Stimulated activated naive B cell treated with anti-CD40 and anti-IgM and Interleukin-4, amounts not matched to agents 10 μg/mL and 1 μg/mL and 100 μg/mL, for 72 hours (primary cell): ENCODE results near the gene LYZL6.

Experiments
- ATAC-seq, 2 donors: fragments of 150-1000 bp; cut with Tn5 transposase; replicated peaks; 2 replicates each; pipeline ENCODE4 v1.10.0; 2021; ENCODE audit warnings: moderate library complexity in 1 of 2
- DNase-seq: peaks from one replicate; pipeline ENCODE4 v3.0.0; 2021
- H3K27ac Mint-ChIP-seq: one replicate; pipeline ENCODE4 v1.8.0; 2022; ENCODE audit warnings: mild to moderate bottlenecking, mixed read lengths
- H3K27me3 Mint-ChIP-seq, 2 donors: one replicate each; pipeline ENCODE4 v1.8.0; 2022; ENCODE audit warnings: mixed read lengths in 2 of 2
- H3K36me3 Mint-ChIP-seq, 2 donors: one replicate each; pipeline ENCODE4 v1.8.0; 2022; ENCODE audit warnings: mixed read lengths in 2 of 2, mild to moderate bottlenecking in 1 of 2
- H3K4me1 Mint-ChIP-seq, 2 donors: one replicate each; pipeline ENCODE4 v1.8.0; 2022; ENCODE audit warnings: mixed read lengths in 2 of 2, mild to moderate bottlenecking in 1 of 2
- H3K4me3 Mint-ChIP-seq, 2 donors: one replicate each; pipeline ENCODE4 v1.8.0; 2022; ENCODE audit warnings: mild to moderate bottlenecking in 2 of 2, mixed read lengths in 2 of 2, moderate library complexity in 1 of 2
- H3K9me3 Mint-ChIP-seq, 2 donors: one replicate each; pipeline ENCODE4 v1.8.0; 2022; ENCODE audit warnings: mixed read lengths in 2 of 2, mild to moderate bottlenecking in 1 of 2

Gene LYZL6

DNA sequence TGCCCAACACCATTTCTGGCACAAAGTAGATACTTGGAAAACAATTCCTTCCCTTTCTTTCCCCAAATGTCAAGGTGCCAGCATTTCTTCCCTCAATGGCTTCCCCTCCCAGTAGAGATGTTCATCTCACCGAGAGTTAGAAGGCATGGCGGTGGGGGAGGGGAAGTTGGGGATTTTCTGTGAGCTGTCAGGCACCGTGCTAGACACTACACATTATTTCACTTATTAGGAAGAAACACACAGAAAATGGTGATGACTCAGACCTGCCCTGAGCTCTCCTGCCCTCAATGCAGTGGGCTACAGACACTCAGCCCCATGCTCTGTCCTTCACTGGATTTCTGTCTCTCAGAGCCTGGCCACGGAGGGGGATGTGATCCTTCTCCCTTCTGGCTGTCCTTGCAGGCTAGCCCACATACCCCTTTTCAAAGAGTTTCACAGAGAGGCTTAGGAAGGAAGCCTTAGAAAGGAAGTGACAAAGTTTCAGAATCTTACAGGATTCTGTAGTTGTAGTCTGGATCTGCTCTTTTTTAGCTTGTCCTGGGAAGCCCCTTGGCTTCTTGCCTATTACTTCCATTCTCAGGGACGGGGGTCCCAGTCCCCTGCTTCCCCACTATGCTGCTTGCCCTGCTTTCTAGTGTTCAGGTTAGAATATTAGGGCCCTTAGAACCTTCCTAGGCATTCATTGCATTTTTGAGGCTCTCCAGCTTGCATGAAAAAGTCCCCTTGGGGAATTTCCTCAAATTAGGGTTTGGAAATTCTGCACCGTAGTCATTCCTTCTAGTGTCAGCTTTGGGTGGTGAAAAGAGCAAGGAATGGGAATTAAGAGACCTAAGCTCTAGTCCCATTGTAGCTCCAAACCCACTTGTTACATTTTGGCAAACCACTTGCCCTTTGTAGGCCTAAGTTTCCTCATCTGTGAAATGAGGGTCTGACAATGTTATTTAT is 51.1 kb downstream of the LYZL6 start:
- ATAC-seq (peak; percentile 49 to 77), DNase-seq (no peak)
- H3K36me3 Mint-ChIP-seq: peaks cover 0 to 2% of the 10 kb centered on the region in 2 donors
- H3K27me3 Mint-ChIP-seq: peaks cover 3 to 4% of the 10 kb centered on the region in 2 donors
- H3K4me3 Mint-ChIP-seq: no peak overlapping the region
- H3K9me3 Mint-ChIP-seq: no peaks in the 10 kb centered on the region
- no peak overlapping the region for H3K27ac Mint-ChIP-seq
- peaks cover 6 to 13% of the 10 kb centered on the region in 2 donors for H3K4me1 Mint-ChIP-seq

DNA sequence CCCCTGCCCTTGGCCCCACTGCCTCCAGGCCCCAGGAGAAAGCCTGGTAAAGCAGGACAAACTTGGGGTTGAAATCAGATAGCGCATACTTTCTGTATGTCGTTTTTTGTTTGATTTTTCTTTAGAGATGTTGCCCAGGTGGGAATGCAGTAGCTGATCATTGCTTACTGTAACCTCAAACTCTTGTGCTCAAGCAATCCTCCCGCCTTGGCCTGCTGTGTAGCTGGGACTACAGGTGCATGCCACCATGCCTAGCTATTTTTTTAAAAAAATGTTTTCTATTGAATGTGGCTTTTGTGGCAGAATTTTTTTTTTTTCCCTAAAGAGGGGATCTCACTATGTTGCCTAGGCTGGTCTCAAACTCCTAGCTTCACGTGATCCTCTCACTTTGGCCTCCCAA is 52.2 kb downstream of the LYZL6 start:
- no peak for ATAC-seq
- Mint-ChIP-seq H3K27ac (no peak overlapping the region), H3K4me1 (peaks cover 6 to 12% of the 10 kb centered on the region in 2 donors), H3K4me3 (no peak overlapping the region), H3K36me3 (peaks cover 0 to 2% of the 10 kb centered on the region in 2 donors), H3K9me3 (no peaks in the 10 kb centered on the region), H3K27me3 (peaks cover 3 to 4% of the 10 kb centered on the region in 2 donors)
- DNase-seq: no peak

DNA sequence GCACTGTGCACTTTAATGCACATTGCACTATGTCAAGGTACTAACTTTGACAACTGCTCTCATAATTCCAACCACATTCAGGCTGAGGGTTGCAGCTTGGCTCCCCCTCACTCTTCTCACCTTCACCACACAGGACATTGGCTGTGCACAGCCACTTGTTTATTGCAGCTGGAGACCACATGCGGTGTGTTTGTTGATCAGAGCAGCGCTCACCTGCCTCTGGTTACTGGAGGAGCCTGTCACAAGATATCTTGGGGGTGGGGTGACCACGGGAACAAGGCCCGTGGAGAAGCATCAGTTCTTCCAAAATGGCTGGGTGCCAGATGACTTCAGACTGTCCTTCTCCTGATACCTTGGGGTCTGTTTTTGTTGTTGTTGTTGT is 52.7 kb downstream of the LYZL6 start:
- H3K4me1 Mint-ChIP-seq: peaks cover 4 to 7% of the 10 kb centered on the region in 2 donors
- no peak overlapping the region for H3K27ac Mint-ChIP-seq
- no peaks in the 10 kb centered on the region for H3K9me3 Mint-ChIP-seq
- DNase-seq (no peak), ATAC-seq (no peak)
- peaks cover 0 to under 1% of the 10 kb centered on the region in 2 donors for H3K27me3 Mint-ChIP-seq
- H3K4me3 Mint-ChIP-seq: no peak overlapping the region
- H3K36me3 Mint-ChIP-seq: peaks cover 0 to 2% of the 10 kb centered on the region in 2 donors

DNA sequence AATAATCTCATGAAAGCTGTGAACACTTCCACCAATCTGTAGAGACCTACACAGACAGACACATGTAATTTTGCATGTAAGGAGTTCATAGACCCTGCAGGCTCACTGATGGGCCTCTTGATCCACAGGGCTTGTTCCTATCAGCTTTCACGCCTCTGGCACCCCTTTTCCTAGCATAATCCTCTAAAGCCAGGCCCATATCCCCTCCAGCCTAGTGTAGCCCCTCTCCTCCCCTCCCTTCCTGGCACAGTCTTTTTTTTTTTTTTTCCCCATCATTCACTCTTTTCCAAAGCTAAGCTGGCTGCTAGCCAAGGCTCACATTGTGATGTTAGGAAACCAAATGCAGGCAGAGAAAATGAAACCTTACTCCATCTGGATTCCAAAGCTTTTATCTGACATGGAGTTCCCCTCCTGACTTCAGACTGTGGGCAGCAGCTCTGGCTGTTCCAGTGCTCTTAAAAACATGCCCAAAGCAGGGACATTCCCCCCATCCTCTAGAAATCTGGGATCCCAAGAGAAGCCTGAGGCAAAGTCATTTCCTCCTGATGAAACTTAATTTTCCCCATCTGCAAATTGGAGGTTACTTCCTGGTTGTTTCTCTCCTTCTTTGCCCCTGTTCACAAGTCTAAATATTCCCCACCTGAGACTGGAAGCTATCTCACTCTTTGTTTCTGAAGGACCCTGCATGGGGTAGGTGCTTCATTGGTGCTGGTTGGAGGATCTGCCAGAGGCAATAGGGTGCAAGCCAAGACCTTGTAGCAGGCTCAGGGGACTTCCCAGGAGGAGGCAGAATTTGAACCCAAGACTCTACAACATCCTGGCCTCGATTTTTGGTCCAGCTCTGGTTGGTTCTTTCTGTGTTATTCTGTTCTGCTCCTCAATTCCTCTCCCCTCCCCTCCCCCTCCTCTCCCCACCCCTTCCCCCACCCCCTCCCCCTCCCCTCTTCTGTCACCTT is 53.4 kb downstream of the LYZL6 start:
- DNase-seq (no peak), ATAC-seq (no peak)
- no peaks in the 10 kb centered on the region for H3K27me3 Mint-ChIP-seq
- no peak overlapping the region for H3K27ac Mint-ChIP-seq
- H3K9me3 Mint-ChIP-seq: no peaks in the 10 kb centered on the region
- peaks cover 4 to 6% of the 10 kb centered on the region in 2 donors for H3K4me1 Mint-ChIP-seq
- H3K4me3 Mint-ChIP-seq: no peak overlapping the region
- H3K36me3 Mint-ChIP-seq: peaks cover 0 to 2% of the 10 kb centered on the region in 2 donors

DNA sequence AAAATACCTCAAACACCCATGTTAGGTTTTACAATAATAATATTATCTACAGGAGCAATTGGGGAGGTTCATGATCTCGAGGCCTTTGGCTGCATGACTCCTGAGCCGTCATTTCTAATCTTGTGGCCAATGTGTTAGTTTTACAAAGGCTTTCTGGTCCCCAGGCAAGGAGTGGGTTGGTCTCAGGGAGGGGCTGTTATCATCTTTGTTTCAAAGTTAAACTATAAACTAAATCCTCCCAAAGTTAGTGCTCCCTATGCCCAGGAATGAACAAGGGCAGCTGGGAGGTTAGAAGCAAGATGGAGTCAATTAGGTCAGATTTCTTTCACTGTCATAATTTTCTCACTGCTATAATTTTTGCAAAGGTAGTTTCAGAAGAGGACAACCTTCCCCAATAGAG is 54.3 kb downstream of the LYZL6 start:
- H3K4me1 Mint-ChIP-seq: peaks cover 4 to 6% of the 10 kb centered on the region in 2 donors
- ATAC-seq (no peak), DNase-seq (no peak)
- H3K4me3 Mint-ChIP-seq: no peak overlapping the region
- H3K27me3 Mint-ChIP-seq: no peaks in the 10 kb centered on the region
- peaks cover 0 to 2% of the 10 kb centered on the region in 2 donors for H3K36me3 Mint-ChIP-seq
- H3K9me3 Mint-ChIP-seq: no peaks in the 10 kb centered on the region
- no peak overlapping the region for H3K27ac Mint-ChIP-seq
